ENCODE results near the gene MIGA2. TPM values are rescaled to one million over a fixed set of nuclear protein-coding genes. Genes with fewer than 3 reads are reported as not detected.

The MIGA2 gene
- total RNA-seq, 1 experiment from 2014 or later, result 28.6 TPM

DNA sequence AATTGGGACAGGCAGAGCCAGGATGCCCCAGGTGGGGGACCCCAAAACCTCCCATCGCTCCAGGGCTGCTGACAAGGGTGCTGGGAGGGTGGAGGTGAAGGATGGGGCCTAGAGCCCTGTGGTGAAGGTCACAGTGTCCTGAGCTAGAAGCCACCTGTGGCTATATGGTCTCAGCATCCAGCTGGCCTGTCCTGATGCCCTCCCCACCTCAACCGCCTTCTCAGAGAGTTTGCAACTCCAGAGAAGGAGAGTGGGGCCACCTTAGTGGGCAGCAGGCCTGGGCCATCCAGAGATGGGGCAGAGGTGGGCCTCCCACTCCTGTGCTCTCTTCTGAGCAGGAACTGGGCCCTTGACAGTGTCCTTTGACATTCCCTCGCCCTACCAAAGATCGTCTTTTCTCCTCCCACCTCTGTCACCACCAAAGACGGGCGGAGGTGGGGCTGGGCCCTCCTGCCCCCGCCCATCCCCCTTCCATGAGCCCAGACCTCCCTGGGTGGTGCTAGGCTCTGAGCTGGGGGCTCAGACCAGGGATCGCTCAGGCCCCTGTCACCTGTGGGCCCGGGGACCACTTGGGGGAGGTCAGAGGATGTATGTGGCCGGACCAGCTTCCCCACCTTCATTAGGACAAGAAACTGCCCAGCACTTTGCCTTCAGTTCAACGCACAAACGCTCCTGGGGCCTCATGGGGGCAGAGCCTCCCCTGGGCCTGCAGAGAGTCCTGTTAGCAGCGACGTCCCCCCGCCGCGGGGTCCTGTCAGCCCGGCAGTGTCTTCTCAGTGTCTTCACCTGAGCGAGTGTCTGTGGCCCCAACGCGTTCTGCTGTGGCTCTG is 34.5 kb downstream of the MIGA2 start:
- ChIA-PET POLR2A (no interaction called here), CTCF (interaction anchor here (0.6 kb wide), 2 partner anchors 43 to 337 kb away, joined by 3 to 4 read pairs; partner anchors contain the start of gene SH3GLB2)
- no peak for DNase-seq (ENCODE audit: unreplicated experiment)
- intact Hi-C loops (cut with micrococcal nuclease), result no loop called here
- no peak overlapping the region for H3K27ac Mint-ChIP-seq (ENCODE audit: low read depth, unreplicated experiment)
- no peaks in the 10 kb centered on the region for H3K9me3 Mint-ChIP-seq (ENCODE audit: unreplicated experiment)
- TF ChIP-seq, protein P1, sequence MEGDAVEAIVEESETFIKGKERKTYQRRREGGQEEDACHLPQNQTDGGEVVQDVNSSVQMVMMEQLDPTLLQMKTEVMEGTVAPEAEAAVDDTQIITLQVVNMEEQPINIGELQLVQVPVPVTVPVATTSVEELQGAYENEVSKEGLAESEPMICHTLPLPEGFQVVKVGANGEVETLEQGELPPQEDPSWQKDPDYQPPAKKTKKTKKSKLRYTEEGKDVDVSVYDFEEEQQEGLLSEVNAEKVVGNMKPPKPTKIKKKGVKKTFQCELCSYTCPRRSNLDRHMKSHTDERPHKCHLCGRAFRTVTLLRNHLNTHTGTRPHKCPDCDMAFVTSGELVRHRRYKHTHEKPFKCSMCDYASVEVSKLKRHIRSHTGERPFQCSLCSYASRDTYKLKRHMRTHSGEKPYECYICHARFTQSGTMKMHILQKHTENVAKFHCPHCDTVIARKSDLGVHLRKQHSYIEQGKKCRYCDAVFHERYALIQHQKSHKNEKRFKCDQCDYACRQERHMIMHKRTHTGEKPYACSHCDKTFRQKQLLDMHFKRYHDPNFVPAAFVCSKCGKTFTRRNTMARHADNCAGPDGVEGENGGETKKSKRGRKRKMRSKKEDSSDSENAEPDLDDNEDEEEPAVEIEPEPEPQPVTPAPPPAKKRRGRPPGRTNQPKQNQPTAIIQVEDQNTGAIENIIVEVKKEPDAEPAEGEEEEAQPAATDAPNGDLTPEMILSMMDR (IDR thresholded peaks at IDR 0.05; ENCODE audit: unreplicated experiment), result no peak
- H3K36me3 Mint-ChIP-seq (ENCODE audit: insufficient read depth, unreplicated experiment), result peaks cover 19% of the 10 kb centered on the region
- no peak overlapping the region for H3K4me3 Mint-ChIP-seq (ENCODE audit: unreplicated experiment)
- BruUV-seq (replicated peaks), result no TSS peak
- no peaks in the 10 kb centered on the region for H3K27me3 Mint-ChIP-seq (ENCODE audit: insufficient read depth, unreplicated experiment)
- no peaks in the 10 kb centered on the region for H3K4me1 Mint-ChIP-seq (ENCODE audit: insufficient read depth, unreplicated experiment)

DNA sequence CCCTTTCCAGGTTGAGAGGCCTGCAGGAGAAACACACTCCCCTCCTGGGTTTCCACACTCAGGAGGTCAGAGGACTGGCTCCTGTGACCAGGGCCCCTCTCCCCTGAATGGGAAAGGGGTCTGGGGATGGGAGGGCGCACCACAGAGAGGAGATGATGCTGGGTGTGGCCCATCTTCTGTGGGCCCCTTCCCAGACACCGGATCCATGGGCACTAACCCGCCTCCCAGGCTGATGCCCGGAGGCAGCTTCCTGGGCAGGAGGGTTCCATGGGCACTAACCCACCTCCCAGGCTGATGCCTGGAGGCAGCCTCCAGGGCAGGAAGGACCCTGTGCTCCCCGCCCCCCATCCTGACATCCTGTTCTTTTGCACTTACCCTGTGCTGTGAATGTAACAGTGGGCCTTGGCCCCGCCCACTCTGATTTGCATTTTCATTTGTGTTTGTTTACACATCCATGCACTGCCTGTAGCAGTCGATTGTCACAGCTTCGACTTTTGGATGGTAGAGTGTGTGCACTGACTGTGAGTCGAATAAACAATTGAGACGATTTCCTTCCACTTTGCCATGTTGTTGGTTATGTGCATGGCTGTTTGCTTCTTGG is 35.2 kb downstream of the MIGA2 start:
- ChIA-PET POLR2A (no interaction called here), CTCF (interaction anchor here (0.5 to 0.6 kb wide), 2 partner anchors 306 to 338 kb away, joined by 3 to 4 read pairs; no protein-coding TSS in a partner anchor)
- no TSS peak for BruUV-seq (replicated peaks)
- H3K4me3 Mint-ChIP-seq (ENCODE audit: unreplicated experiment), result no peak overlapping the region
- TF ChIP-seq, protein P1 (IDR thresholded peaks at IDR 0.05; ENCODE audit: unreplicated experiment), result no peak
- H3K9me3 Mint-ChIP-seq (ENCODE audit: unreplicated experiment), result no peaks in the 10 kb centered on the region
- no peak for DNase-seq (ENCODE audit: unreplicated experiment)
- intact Hi-C loops (cut with micrococcal nuclease), result no loop called here
- no peak overlapping the region for H3K27ac Mint-ChIP-seq (ENCODE audit: low read depth, unreplicated experiment)
- H3K4me1 Mint-ChIP-seq (ENCODE audit: insufficient read depth, unreplicated experiment), result no peaks in the 10 kb centered on the region
- H3K27me3 Mint-ChIP-seq (ENCODE audit: insufficient read depth, unreplicated experiment), result no peaks in the 10 kb centered on the region
- H3K36me3 Mint-ChIP-seq (ENCODE audit: insufficient read depth, unreplicated experiment), result peaks cover 12% of the 10 kb centered on the region

DNA sequence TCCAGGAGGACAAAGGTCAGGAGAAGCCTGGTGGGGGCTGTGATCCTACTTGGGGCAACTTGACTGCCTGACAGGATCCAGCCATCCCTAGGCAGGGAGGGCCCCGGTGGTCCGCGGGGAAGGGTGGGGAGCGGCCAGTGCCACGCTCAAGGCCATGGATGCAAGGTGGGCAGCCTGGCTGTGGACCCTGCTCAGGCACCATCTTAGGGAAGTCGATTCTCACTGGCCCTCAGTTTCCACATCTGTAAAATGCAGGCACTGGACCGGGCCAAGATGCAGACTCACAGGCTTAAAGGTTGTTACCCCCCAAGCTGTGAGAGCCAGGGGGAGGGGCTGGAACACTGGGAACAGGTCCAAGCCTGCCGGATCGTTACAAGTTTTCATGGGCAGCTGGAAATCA is 35.7 kb downstream of the MIGA2 start:
- no peaks in the 10 kb centered on the region for H3K4me1 Mint-ChIP-seq (ENCODE audit: insufficient read depth, unreplicated experiment)
- POLR2A ChIA-PET, result interaction anchor here (0.6 kb wide), 1 partner anchor 253 kb away, joined by 3 read pairs; no protein-coding TSS in a partner anchor
- CTCF ChIA-PET, result interaction anchor here (0.5 kb wide), 1 partner anchor 307 kb away, joined by 3 read pairs; no protein-coding TSS in a partner anchor
- no peak overlapping the region for H3K27ac Mint-ChIP-seq (ENCODE audit: low read depth, unreplicated experiment)
- no TSS peak for BruUV-seq (replicated peaks)
- peaks cover 7% of the 10 kb centered on the region for H3K36me3 Mint-ChIP-seq (ENCODE audit: insufficient read depth, unreplicated experiment)
- TF ChIP-seq, protein P1 (IDR thresholded peaks at IDR 0.05; ENCODE audit: unreplicated experiment), result no peak
- no peaks in the 10 kb centered on the region for H3K27me3 Mint-ChIP-seq (ENCODE audit: insufficient read depth, unreplicated experiment)
- intact Hi-C loops (cut with micrococcal nuclease), result no loop called here
- no peak for DNase-seq (ENCODE audit: unreplicated experiment)
- H3K4me3 Mint-ChIP-seq (ENCODE audit: unreplicated experiment), result no peak overlapping the region
- no peaks in the 10 kb centered on the region for H3K9me3 Mint-ChIP-seq (ENCODE audit: unreplicated experiment)

DNA sequence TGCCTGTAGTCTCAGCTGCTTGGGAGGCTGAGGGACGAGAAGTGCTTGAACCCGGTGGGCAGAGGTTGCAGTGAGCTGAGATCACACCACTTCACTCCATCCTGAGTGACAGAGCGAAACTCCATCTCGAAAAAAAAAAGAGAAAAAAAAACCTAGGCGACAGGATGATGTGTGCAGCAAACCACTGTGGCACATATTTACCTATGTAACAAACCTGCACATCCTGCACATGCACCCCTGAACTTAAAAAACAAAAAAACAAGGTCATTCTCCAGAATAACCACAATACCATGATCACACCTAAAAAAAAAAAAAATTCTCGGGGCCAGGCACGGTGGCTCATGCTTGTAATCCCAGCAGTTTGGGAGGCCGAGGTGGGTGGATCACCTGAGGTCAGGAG is 37.0 kb downstream of the MIGA2 start:
- TF ChIP-seq, protein P1 (IDR thresholded peaks at IDR 0.05; ENCODE audit: unreplicated experiment), result no peak
- BruUV-seq (replicated peaks), result no TSS peak
- Mint-ChIP-seq H3K27ac (ENCODE audit: low read depth, unreplicated experiment) (no peak overlapping the region), H3K27me3 (ENCODE audit: insufficient read depth, unreplicated experiment) (no peaks in the 10 kb centered on the region), H3K36me3 (ENCODE audit: insufficient read depth, unreplicated experiment) (no peaks in the 10 kb centered on the region), H3K4me1 (ENCODE audit: insufficient read depth, unreplicated experiment) (no peaks in the 10 kb centered on the region), H3K4me3 (ENCODE audit: unreplicated experiment) (no peak overlapping the region), H3K9me3 (ENCODE audit: unreplicated experiment) (no peaks in the 10 kb centered on the region)
- intact Hi-C loops (cut with micrococcal nuclease), result no loop called here
- DNase-seq (ENCODE audit: unreplicated experiment), result no peak
- POLR2A ChIA-PET, result no interaction called here
- CTCF ChIA-PET, result interaction anchor here (0.5 to 0.9 kb wide), 3 partner anchors 69 to 764 kb away, joined by 3 to 9 read pairs (median 3); no protein-coding TSS in a partner anchor

All from MCF 10A (cell line).